ENCODE measurements around the gene PERM1.

- no peak for TF ChIP-seq EZH2phosphoT487 (IDR thresholded peaks at IDR 0.05; ENCODE audit: borderline replicate concordance, low read length)
- no peak for TF ChIP-seq CTCF (conservative IDR thresholded peaks at IDR 0.05; ENCODE audit: low read depth, low read length)
Observed at GRCh38 chr1:952603-953002, 29.3 kb downstream of the PERM1 start.
